ENCODE measurements around the gene PIEZO2.

PIEZO2 gene

GRCh38 chr18:10791169-10791831 is 358.1 kb downstream of the PIEZO2 start:
- Histone ChIP-seq H3K9me3 (ENCODE audit: low read length) (no peaks in the 10 kb centered on the region), H3K27ac (ENCODE audit: low read depth, low read length) (no peak overlapping the region), H3K36me3 (ENCODE audit: insufficient read depth, low read length) (no peaks in the 10 kb centered on the region), H3K27me3 (ENCODE audit: control insufficient read depth in 1 of 2, insufficient read depth in 2 of 2, low read length in 2 of 2) (no peaks in the 10 kb centered on the region), H3K9ac (ENCODE audit: low read length) (no peak overlapping the region), H3K4me1 (ENCODE audit: insufficient read depth, low read length) (no peaks in the 10 kb centered on the region), H3K4me3 (ENCODE audit: low read depth in 1 of 2, low read length in 2 of 2) (no peak overlapping the region)

- H3K9ac ChIP-seq (ENCODE audit: low read length), result no peak overlapping the region
- H3K4me3 ChIP-seq (ENCODE audit: low read depth in 1 of 2, low read length in 2 of 2), result no peak overlapping the region
- H3K4me1 ChIP-seq (ENCODE audit: insufficient read depth, low read length), result no peaks in the 10 kb centered on the region
- no peak overlapping the region for H3K27ac ChIP-seq (ENCODE audit: low read depth, low read length)
- no peaks in the 10 kb centered on the region for H3K36me3 ChIP-seq (ENCODE audit: insufficient read depth, low read length)
- no peaks in the 10 kb centered on the region for H3K9me3 ChIP-seq (ENCODE audit: low read length)
- H3K27me3 ChIP-seq (ENCODE audit: control insufficient read depth in 1 of 2, insufficient read depth in 2 of 2, low read length in 2 of 2), result no peaks in the 10 kb centered on the region
These were observed 360.2 kb downstream of the PIEZO2 start for GRCh38 chr18:10789180-10789579.

DNA sequence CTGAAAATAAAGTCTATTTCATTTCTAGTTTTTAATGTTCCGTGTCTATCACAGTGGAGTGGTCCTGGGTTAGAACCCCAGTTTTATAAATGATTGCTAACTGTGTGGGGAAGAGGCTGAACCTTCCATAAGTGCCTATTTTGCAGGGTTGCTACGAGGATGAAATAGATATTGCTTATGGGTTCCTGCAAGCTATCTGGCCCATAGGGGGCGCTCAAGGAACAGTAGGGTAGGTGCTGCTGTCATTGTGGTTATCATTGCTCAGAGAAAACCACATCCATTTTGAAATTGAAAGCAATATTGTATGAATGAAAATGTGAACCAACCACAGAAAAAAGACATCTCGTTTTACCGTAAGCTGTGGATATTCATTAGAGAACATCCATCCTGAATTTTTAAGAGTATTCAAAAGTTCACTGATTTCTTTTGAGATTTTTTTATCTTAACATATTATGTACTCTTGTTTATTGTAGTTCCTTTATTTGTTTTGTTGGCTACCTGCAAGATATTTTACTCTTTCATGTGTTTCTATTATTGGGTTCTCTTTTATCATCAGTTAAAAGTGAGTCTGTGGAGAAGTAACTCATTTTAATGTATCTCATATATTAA is 362.0 kb downstream of the PIEZO2 start:
- H3K27me3 ChIP-seq (ENCODE audit: control insufficient read depth in 1 of 2, insufficient read depth in 2 of 2, low read length in 2 of 2), result no peaks in the 10 kb centered on the region
- no peak overlapping the region for H3K4me3 ChIP-seq (ENCODE audit: low read depth in 1 of 2, low read length in 2 of 2)
- H3K27ac ChIP-seq (ENCODE audit: low read depth, low read length), result no peak overlapping the region
- no peaks in the 10 kb centered on the region for H3K36me3 ChIP-seq (ENCODE audit: insufficient read depth, low read length)
- H3K9me3 ChIP-seq (ENCODE audit: low read length), result no peaks in the 10 kb centered on the region
- no peak overlapping the region for H3K9ac ChIP-seq (ENCODE audit: low read length)
- no peaks in the 10 kb centered on the region for H3K4me1 ChIP-seq (ENCODE audit: insufficient read depth, low read length)

DNA sequence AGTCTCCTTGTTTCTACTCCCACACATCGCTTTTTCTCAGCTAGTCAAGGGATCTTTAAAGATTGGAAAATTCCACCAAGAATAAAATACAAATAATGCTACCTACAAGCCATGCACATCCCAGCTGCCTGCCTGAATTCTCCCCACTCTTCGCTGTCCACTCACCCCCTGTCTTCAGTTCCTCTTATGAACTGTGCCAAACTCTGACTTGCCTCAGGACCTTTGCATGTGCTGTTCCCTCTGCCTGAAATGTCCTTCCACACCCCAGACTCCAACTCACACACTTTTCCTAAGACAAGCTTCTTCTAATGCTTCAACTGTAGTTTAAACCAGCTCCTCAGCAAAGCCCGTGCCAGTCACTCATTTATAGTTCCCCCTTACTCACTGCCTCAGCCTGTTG is 363.6 kb downstream of the PIEZO2 start:
- H3K4me1 ChIP-seq (ENCODE audit: insufficient read depth, low read length), result no peaks in the 10 kb centered on the region
- no peaks in the 10 kb centered on the region for H3K9me3 ChIP-seq (ENCODE audit: low read length)

DNA sequence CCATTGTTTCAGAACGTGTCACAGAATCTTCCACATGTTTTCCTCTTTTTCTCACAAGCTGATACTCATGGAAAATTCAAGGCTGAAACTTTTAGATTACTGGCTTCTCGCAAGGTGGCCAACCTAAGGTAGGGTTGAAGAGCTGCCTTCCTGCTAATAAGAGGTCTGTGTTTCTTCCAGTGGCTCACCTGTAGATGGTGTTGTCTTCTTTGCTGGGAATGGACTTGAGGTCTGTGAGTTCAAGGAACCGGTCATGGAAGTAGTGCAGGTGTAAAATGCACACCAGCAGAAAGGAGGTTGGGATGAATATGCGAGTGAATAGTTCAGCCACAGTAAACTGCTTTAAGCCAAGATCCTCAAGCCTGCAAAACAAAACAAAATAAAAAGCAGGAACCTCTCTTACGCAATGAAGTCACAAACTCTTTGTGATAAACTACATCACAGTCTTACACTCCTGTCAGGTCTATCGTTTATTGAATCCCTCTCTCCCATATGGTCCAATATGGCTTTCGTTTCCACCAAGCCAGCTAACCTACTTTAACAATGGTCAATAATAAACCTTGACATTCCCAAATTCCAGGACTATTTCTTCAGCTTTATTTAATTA is 364.7 kb downstream of the PIEZO2 start:
- Histone ChIP-seq H3K36me3 (ENCODE audit: insufficient read depth, low read length) (no peaks in the 10 kb centered on the region), H3K27ac (ENCODE audit: low read depth, low read length) (no peak overlapping the region), H3K4me1 (ENCODE audit: insufficient read depth, low read length) (no peaks in the 10 kb centered on the region), H3K27me3 (ENCODE audit: control insufficient read depth in 1 of 2, insufficient read depth in 2 of 2, low read length in 2 of 2) (no peaks in the 10 kb centered on the region), H3K4me3 (ENCODE audit: low read depth in 1 of 2, low read length in 2 of 2) (no peak overlapping the region), H3K9ac (ENCODE audit: low read length) (no peak overlapping the region), H3K9me3 (ENCODE audit: low read length) (no peaks in the 10 kb centered on the region)

More for the DNA sequence above, 363.6 kb downstream of the PIEZO2 start:
- H3K36me3 ChIP-seq (ENCODE audit: insufficient read depth, low read length), result no peaks in the 10 kb centered on the region
- H3K27me3 ChIP-seq (ENCODE audit: control insufficient read depth in 1 of 2, insufficient read depth in 2 of 2, low read length in 2 of 2), result no peaks in the 10 kb centered on the region
- no peak overlapping the region for H3K4me3 ChIP-seq (ENCODE audit: low read depth in 1 of 2, low read length in 2 of 2)
- H3K27ac ChIP-seq (ENCODE audit: low read depth, low read length), result no peak overlapping the region
- H3K9ac ChIP-seq (ENCODE audit: low read length), result no peak overlapping the region

DNA sequence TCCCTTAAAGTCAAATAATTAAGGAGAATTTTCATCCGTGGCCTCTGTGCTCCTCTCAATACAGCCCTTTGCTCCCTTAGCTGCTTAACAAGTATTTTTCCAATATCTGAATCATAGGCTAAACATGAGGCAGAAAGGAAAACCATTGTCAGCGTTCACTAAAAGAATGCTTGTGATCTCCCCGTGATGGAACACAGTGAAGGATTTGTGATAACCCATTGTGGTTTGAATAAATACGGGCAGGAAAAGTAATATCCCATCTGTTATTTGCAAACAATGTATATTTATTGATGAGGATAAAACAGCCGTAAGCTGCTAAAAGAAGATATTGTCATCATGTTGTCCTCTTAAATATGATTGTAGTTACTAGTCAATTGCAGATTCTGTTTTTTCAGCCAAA is 365.4 kb downstream of the PIEZO2 start:
- Histone ChIP-seq H3K4me1 (ENCODE audit: insufficient read depth, low read length) (no peaks in the 10 kb centered on the region), H3K27me3 (ENCODE audit: control insufficient read depth in 1 of 2, insufficient read depth in 2 of 2, low read length in 2 of 2) (no peaks in the 10 kb centered on the region), H3K4me3 (ENCODE audit: low read depth in 1 of 2, low read length in 2 of 2) (no peak overlapping the region), H3K9me3 (ENCODE audit: low read length) (no peaks in the 10 kb centered on the region), H3K27ac (ENCODE audit: low read depth, low read length) (no peak overlapping the region), H3K9ac (ENCODE audit: low read length) (no peak overlapping the region), H3K36me3 (ENCODE audit: insufficient read depth, low read length) (no peaks in the 10 kb centered on the region)

- no peak overlapping the region for H3K4me3 ChIP-seq (ENCODE audit: low read depth in 1 of 2, low read length in 2 of 2)
- H3K9me3 ChIP-seq (ENCODE audit: low read length), result no peaks in the 10 kb centered on the region
- no peak overlapping the region for H3K9ac ChIP-seq (ENCODE audit: low read length)
- H3K27me3 ChIP-seq (ENCODE audit: control insufficient read depth in 1 of 2, insufficient read depth in 2 of 2, low read length in 2 of 2), result no peaks in the 10 kb centered on the region
- no peak overlapping the region for H3K27ac ChIP-seq (ENCODE audit: low read depth, low read length)
- H3K36me3 ChIP-seq (ENCODE audit: insufficient read depth, low read length), result no peaks in the 10 kb centered on the region
- H3K4me1 ChIP-seq (ENCODE audit: insufficient read depth, low read length), result no peaks in the 10 kb centered on the region
These were observed 372.9 kb downstream of the PIEZO2 start for GRCh38 chr18:10776493-10776892.

GRCh38 chr18:10775026-10775425 is 374.3 kb downstream of the PIEZO2 start:
- no peaks in the 10 kb centered on the region for H3K36me3 ChIP-seq (ENCODE audit: insufficient read depth, low read length)
- no peaks in the 10 kb centered on the region for H3K27me3 ChIP-seq (ENCODE audit: control insufficient read depth in 1 of 2, insufficient read depth in 2 of 2, low read length in 2 of 2)
- H3K4me3 ChIP-seq (ENCODE audit: low read depth in 1 of 2, low read length in 2 of 2), result no peak overlapping the region
- H3K9ac ChIP-seq (ENCODE audit: low read length), result no peak overlapping the region
- H3K27ac ChIP-seq (ENCODE audit: low read depth, low read length), result no peak overlapping the region
- H3K9me3 ChIP-seq (ENCODE audit: low read length), result no peaks in the 10 kb centered on the region
- H3K4me1 ChIP-seq (ENCODE audit: insufficient read depth, low read length), result no peaks in the 10 kb centered on the region

DNA sequence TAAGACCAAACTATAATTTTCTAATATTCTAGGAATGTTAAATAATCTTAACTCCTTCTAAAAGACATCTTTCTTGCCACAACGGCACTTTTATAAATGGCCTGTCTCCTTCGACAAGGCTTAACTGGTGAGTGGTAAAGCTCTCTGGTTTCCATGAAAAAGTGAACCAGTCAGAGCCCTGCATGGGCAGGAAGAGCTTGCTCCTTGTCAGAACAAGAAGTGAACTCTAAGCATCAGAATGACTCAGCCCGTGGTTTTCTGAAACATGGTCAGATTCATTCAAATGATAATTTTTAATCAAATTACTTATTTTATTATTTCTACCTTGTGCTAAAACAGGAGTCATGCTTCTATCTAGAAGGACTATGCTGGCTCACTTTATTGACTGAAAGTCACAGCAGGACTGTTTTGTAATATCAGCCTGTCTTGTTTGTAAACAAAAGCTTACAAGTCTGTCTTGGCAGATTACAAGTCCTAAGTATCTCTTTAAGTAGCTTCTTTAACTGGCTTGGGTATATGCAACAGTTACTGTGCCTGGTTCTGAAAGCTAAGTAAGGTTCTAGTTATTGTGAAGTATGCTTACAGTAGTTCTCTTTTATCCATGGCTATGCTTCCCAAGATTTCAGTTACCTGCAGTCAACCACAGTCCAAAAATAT is 378.2 kb downstream of the PIEZO2 start:
- Histone ChIP-seq H3K9ac (ENCODE audit: low read length) (no peak overlapping the region), H3K4me3 (ENCODE audit: low read depth in 1 of 2, low read length in 2 of 2) (no peak overlapping the region), H3K4me1 (ENCODE audit: insufficient read depth, low read length) (no peaks in the 10 kb centered on the region), H3K9me3 (ENCODE audit: low read length) (no peaks in the 10 kb centered on the region), H3K27me3 (ENCODE audit: control insufficient read depth in 1 of 2, insufficient read depth in 2 of 2, low read length in 2 of 2) (no peaks in the 10 kb centered on the region), H3K36me3 (ENCODE audit: insufficient read depth, low read length) (no peaks in the 10 kb centered on the region), H3K27ac (ENCODE audit: low read depth, low read length) (no peak overlapping the region)

DNA sequence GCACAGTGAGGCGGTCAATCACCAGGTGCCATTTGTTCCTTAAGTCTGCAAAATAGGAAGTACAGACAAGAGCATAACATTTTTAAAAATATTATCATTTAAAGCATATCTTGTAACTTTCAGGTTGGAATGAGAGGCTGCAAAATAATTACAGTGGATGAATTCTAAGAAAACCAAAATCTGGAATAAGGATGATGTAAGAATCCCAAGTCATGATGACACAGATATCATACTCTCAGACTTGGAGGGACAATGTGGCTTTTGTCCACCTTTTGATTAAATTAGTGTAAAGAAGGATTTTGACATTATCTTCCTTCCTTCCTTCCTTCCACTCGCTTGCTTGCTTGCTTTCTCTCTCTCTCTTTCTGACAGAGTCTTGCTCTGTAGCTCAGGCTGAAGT is 379.1 kb downstream of the PIEZO2 start:
- Histone ChIP-seq H3K9me3 (ENCODE audit: low read length) (no peaks in the 10 kb centered on the region), H3K36me3 (ENCODE audit: insufficient read depth, low read length) (no peaks in the 10 kb centered on the region), H3K9ac (ENCODE audit: low read length) (no peak overlapping the region), H3K4me1 (ENCODE audit: insufficient read depth, low read length) (no peaks in the 10 kb centered on the region), H3K27ac (ENCODE audit: low read depth, low read length) (no peak overlapping the region), H3K4me3 (ENCODE audit: low read depth in 1 of 2, low read length in 2 of 2) (no peak overlapping the region), H3K27me3 (ENCODE audit: control insufficient read depth in 1 of 2, insufficient read depth in 2 of 2, low read length in 2 of 2) (no peaks in the 10 kb centered on the region)

DNA sequence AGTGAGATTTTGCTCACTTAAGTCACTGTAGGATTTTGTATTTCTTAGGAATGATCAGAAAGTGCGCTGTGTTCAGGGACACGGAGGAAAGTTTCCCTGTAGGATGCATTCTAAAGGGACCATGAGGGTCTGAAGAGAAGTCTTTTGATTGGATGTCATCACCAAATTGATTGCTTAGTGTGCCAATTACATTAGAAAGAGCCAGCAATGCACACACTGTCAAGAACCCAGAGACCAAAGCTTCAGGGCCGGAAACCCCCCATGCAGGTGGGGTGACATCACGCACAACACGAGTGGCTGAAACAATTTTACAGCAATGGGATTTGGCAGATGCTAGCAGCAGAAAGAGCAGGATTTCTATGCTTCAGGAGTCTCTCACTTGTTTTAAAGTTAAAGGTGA is 381.1 kb downstream of the PIEZO2 start:
- no peak overlapping the region for H3K27ac ChIP-seq (ENCODE audit: low read depth, low read length)

More for the DNA sequence above, 381.1 kb downstream of the PIEZO2 start:
- Histone ChIP-seq H3K9me3 (ENCODE audit: low read length) (no peaks in the 10 kb centered on the region), H3K4me1 (ENCODE audit: insufficient read depth, low read length) (no peaks in the 10 kb centered on the region), H3K36me3 (ENCODE audit: insufficient read depth, low read length) (no peaks in the 10 kb centered on the region), H3K9ac (ENCODE audit: low read length) (no peak overlapping the region), H3K4me3 (ENCODE audit: low read depth in 1 of 2, low read length in 2 of 2) (no peak overlapping the region), H3K27me3 (ENCODE audit: control insufficient read depth in 1 of 2, insufficient read depth in 2 of 2, low read length in 2 of 2) (no peaks in the 10 kb centered on the region)

Measured in muscle layer of colon (tissue), 2 donors.